Measurements from ENCODE around the gene TMCO4.

The TMCO4 gene

GRCh38 chr1:19656134-19656779 lies 143.5 kb downstream of the TMCO4 start:
- peaks cover 6% of the 10 kb centered on the region for H3K4me1 ChIP-seq (ENCODE audit: insufficient read depth, low read length, poor library complexity, severe bottlenecking)
- H3K36me3 ChIP-seq (ENCODE audit: insufficient read depth, low read length) = no peaks in the 10 kb centered on the region
- no peak for TF ChIP-seq CTCF (conservative IDR thresholded peaks at IDR 0.05; ENCODE audit: low read length)
- TF ChIP-seq EZH2phosphoT487 (IDR thresholded peaks at IDR 0.05; ENCODE audit: borderline replicate concordance) = no peak
- no peaks in the 10 kb centered on the region for H3K9me3 ChIP-seq (ENCODE audit: insufficient read depth, low read depth, low read length)
- no peaks in the 10 kb centered on the region for H3F3A ChIP-seq (ENCODE audit: low read depth)
- H3K79me2 ChIP-seq (ENCODE audit: insufficient read depth, low read length) = no peaks in the 10 kb centered on the region
- H4K20me1 ChIP-seq (ENCODE audit: insufficient read depth, low read length, poor library complexity, severe bottlenecking) = no peaks in the 10 kb centered on the region
- H3K4me2 ChIP-seq (ENCODE audit: low read depth, low read length, poor library complexity, severe bottlenecking) = no peak overlapping the region
- no peak overlapping the region for H2AFZ ChIP-seq (ENCODE audit: low read length)
- H3K27me3 ChIP-seq (ENCODE audit: insufficient read depth, low read length, poor library complexity, severe bottlenecking) = no peaks in the 10 kb centered on the region
- H3K9ac ChIP-seq (ENCODE audit: low read depth, low read length, poor library complexity, severe bottlenecking) = no peak overlapping the region
- H3K9me2 ChIP-seq (replicated peaks; ENCODE audit: low read depth, low read length) = no peaks in the 10 kb centered on the region
- H3K4me3 ChIP-seq (ENCODE audit: low read length, poor library complexity, severe bottlenecking) = no peak overlapping the region

- no peaks in the 10 kb centered on the region for H3F3A ChIP-seq (ENCODE audit: low read depth)
- no peaks in the 10 kb centered on the region for H3K27me3 ChIP-seq (ENCODE audit: insufficient read depth, low read length, poor library complexity, severe bottlenecking)
- H3K9me2 ChIP-seq (replicated peaks; ENCODE audit: low read depth, low read length) = no peaks in the 10 kb centered on the region
- H3K9me3 ChIP-seq (ENCODE audit: insufficient read depth, low read depth, low read length) = no peaks in the 10 kb centered on the region
- H3K9ac ChIP-seq (ENCODE audit: low read depth, low read length, poor library complexity, severe bottlenecking) = no peak overlapping the region
- no peak overlapping the region for H3K4me3 ChIP-seq (ENCODE audit: low read length, poor library complexity, severe bottlenecking)
- TF ChIP-seq CTCF (conservative IDR thresholded peaks at IDR 0.05; ENCODE audit: low read length) (no peak), EZH2phosphoT487 (IDR thresholded peaks at IDR 0.05; ENCODE audit: borderline replicate concordance) (no peak)
- no peaks in the 10 kb centered on the region for H3K36me3 ChIP-seq (ENCODE audit: insufficient read depth, low read length)
- no peaks in the 10 kb centered on the region for H3K79me2 ChIP-seq (ENCODE audit: insufficient read depth, low read length)
- no peaks in the 10 kb centered on the region for H4K20me1 ChIP-seq (ENCODE audit: insufficient read depth, low read length, poor library complexity, severe bottlenecking)
- H3K4me2 ChIP-seq (ENCODE audit: low read depth, low read length, poor library complexity, severe bottlenecking) = no peak overlapping the region
- peaks cover 10% of the 10 kb centered on the region for H3K4me1 ChIP-seq (ENCODE audit: insufficient read depth, low read length, poor library complexity, severe bottlenecking)
- H2AFZ ChIP-seq (ENCODE audit: low read length) = no peak overlapping the region
Observed at GRCh38 chr1:19655718-19656080, 144.0 kb downstream of the TMCO4 start.

GRCh38 chr1:19654886-19655717 lies 144.6 kb downstream of the TMCO4 start:
- Histone ChIP-seq H3K36me3 (ENCODE audit: insufficient read depth, low read length) (no peaks in the 10 kb centered on the region), H3K9ac (ENCODE audit: low read depth, low read length, poor library complexity, severe bottlenecking) (no peak overlapping the region), H3K9me3 (ENCODE audit: insufficient read depth, low read depth, low read length) (no peaks in the 10 kb centered on the region), H4K20me1 (ENCODE audit: insufficient read depth, low read length, poor library complexity, severe bottlenecking) (no peaks in the 10 kb centered on the region), H3K4me2 (ENCODE audit: low read depth, low read length, poor library complexity, severe bottlenecking) (no peak overlapping the region), H3K4me3 (ENCODE audit: low read length, poor library complexity, severe bottlenecking) (no peak overlapping the region), H3K9me2 (replicated peaks; ENCODE audit: low read depth, low read length) (no peaks in the 10 kb centered on the region), H3K79me2 (ENCODE audit: insufficient read depth, low read length) (no peaks in the 10 kb centered on the region), H3K27me3 (ENCODE audit: insufficient read depth, low read length, poor library complexity, severe bottlenecking) (no peaks in the 10 kb centered on the region), H3F3A (ENCODE audit: low read depth) (no peaks in the 10 kb centered on the region), H3K4me1 (ENCODE audit: insufficient read depth, low read length, poor library complexity, severe bottlenecking) (peaks cover 10% of the 10 kb centered on the region), H2AFZ (ENCODE audit: low read length) (no peak overlapping the region)
- no peak for TF ChIP-seq CTCF (conservative IDR thresholded peaks at IDR 0.05; ENCODE audit: low read length)
- TF ChIP-seq EZH2phosphoT487 (IDR thresholded peaks at IDR 0.05; ENCODE audit: borderline replicate concordance) = no peak
